Epithelial cell of proximal tubule (primary cell): ENCODE results near the gene ZNF324. TPM values are rescaled to one million over a fixed set of nuclear protein-coding genes. Genes with fewer than 3 reads are reported as not detected.

ENCODE experiments used
- DNase-seq: peaks from one replicate; pipeline ENCODE4 v3.0.0-alpha.2; 2011; ENCODE audit warnings: low read depth
- H3K4me3 ChIP-seq: 2 replicates; pipeline ENCODE4 v1.5.1; 2011; ENCODE audit warnings: low read depth, mild to moderate bottlenecking, low read length
- total RNA-seq: library from RNA; depleted of rRNA; stranded (reverse); fragments of >200 nt; gene quantifications from 2 replicates; pipeline ENCODE4 v1.2.3, GENCODE V29; 2015
- TF ChIP-seq, protein P1 (sequence below): conservative IDR thresholded peaks from 2 replicates; pipeline ENCODE4 v1.5.1; 2012; ENCODE audit warnings: low read depth, mild to moderate bottlenecking, low read length

ZNF324 gene
- total RNA-seq, 1 donor from 2014 or later: 7.2 TPM

DNA sequence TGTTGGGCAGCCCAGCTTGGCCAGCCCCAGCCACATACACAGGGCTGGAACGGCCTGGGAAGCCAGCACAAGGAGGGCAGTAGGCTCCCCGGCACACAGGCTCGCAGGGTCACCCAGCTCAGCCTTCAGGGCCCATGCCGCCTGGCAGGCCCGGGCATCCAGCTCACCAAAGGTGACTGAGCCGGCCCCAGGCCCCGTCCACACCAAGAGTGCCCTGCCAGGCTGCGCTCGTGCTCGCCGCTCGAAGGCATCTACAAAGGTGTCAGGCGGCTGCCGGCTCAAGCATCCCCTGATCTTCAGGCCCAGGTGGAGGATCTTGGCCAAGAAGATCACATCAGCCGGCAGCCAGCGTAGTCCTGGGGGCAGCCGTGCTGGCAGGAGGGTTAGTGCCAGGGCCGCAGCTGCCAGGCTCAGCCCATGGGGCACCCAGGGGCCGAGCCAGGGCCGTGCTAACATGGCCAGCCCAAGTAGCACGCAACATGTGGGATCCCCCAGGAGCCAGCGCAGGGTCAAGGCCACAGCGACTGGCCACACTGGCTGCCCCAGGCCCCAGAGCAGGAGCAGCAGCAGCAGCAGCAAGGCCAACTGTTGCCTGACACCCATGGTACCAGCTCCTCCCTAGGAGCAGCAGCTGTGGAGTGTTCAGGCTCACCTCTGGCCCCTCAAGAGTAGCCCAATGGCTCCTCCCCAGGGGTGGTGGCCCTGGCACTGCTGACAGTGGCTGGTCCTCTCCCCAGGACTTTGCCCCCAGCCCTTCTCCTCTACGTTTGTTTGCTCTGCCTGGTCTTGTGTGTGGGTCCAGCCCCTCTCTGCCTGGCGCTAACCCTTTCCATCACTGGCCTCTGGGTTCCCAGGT lies 44.7 kb downstream of the ZNF324 start, which contains the start of gene SLC27A5:
TSS of gene SLC27A5 (minus strand) at position 640 of the 856 bp plus-strand sequence. CDS start at position 603, 37 bp downstream.
- no peak within 1 kb of the TSS for H3K4me3 ChIP-seq
- DNase-seq: no peak
- TF ChIP-seq, protein P1, sequence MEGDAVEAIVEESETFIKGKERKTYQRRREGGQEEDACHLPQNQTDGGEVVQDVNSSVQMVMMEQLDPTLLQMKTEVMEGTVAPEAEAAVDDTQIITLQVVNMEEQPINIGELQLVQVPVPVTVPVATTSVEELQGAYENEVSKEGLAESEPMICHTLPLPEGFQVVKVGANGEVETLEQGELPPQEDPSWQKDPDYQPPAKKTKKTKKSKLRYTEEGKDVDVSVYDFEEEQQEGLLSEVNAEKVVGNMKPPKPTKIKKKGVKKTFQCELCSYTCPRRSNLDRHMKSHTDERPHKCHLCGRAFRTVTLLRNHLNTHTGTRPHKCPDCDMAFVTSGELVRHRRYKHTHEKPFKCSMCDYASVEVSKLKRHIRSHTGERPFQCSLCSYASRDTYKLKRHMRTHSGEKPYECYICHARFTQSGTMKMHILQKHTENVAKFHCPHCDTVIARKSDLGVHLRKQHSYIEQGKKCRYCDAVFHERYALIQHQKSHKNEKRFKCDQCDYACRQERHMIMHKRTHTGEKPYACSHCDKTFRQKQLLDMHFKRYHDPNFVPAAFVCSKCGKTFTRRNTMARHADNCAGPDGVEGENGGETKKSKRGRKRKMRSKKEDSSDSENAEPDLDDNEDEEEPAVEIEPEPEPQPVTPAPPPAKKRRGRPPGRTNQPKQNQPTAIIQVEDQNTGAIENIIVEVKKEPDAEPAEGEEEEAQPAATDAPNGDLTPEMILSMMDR: no peak

DNA sequence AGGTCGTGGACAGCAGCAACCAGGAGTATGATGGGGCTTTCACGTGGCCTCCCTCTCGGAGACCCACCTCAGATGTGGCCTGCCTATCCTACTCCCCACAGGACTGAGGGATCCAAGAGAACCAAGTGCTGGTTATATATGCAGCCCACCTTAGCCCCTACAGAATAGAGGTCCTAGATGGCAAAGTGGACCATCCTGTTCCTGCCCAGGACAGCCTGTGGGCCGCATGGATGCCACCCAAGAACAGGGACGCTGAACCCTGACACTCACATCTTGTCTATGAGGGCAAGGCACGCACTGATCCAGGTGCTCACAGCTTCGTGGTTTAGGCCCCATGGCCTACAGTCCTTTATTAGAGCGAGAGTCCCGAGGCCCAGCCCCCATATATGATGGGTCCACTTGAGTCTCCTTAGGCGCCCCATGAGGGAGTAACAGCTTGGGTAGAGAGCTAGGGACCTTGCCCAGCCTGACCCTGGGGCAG lies 46.4 kb downstream of the ZNF324 start:
- peak overlapping the region; percentile 66 for H3K4me3 ChIP-seq
- no peak for DNase-seq
- TF ChIP-seq, protein P1: no peak

DNA sequence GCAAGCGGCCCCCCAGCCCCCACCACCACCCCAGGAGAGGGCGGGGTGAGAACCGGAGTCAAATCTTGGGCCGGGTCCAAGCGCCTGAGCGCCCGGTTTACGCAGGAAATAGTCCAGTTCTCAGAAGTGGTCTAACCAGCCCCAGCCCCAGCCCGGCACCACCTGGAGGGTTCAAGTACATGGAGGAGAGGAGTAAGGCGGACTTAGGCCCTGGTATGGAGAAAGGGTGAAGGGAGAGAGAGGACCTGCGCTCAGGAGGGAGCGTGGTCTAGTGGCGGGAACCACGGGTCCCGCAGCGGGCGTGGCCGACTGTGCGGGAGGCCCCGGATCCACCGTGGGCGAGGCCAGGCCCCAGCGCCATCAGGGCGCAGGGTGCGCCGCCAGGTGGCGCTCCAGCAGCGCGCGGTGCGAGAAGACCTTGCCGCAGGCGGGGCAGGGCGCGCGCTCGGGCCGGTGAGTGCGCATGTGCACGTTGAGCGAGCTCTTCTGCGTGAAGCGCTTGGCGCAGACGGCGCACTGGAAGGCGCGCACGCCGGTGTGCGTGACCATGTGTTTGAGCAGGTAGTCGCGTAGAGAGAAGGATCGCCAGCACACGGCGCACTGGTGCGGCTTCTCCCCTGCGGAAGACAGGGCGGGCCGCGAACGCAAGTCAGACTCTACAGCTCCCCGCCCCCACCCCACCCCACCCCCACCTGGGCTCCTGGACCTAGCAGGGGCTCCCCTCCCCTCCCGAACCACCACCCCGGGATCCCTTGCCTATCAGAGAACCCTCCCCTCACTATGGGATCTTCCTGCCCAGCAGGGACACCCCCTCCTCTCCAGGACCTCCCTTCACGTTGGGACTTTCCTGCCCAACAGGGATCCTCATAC lies 47.0 kb downstream of the ZNF324 start:
- TF ChIP-seq, protein P1: peak; percentile 83
- peak; percentile 6 for DNase-seq
- peak overlapping the region; percentile 66 for H3K4me3 ChIP-seq

DNA sequence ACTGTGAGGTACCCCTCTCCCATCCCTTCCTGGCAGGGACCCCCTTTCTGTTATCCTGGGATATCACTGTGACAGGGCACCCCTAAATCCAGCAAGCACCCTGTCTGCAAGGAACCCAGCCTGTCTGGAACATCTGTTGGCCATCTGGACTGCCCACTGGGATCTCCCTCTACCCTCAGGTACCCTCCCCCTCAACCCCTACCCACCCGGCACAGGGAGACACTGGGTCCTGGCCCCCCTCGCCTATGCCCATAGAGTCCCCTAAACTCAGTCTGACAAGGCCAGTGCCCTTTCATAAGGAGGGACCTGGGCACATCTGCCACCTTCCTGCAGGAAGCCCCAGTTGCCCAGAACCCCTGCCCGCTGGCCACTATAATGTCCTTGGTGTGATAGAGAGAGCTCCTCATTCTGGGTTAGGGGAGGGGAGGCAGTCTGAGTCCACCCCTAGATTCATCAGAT lies 47.7 kb downstream of the ZNF324 start:
- DNase-seq: no peak
- TF ChIP-seq, protein P1: no peak
- H3K4me3 ChIP-seq: peak overlapping the region; percentile 66

DNA sequence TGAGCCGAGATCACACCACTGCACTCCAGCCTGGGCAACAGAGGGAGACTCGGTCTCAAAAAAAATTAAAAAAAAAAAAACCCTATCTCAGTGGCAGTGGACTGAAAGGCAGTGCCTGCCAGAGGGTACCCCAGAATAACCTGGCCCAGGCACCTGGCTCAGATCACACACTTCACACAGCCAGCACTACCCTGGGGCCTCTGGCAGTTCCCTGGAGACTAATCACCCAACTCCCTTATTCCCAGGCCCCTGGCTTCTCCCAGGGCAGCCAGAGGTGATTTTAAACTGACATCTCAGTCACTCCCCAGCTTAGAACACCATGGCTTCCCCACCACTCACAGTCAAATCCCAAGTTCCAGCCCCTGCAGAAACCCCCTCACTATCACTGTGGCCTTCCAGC lies 48.4 kb downstream of the ZNF324 start:
- no peak for DNase-seq
- no peak overlapping the region for H3K4me3 ChIP-seq
- TF ChIP-seq, protein P1: no peak

DNA sequence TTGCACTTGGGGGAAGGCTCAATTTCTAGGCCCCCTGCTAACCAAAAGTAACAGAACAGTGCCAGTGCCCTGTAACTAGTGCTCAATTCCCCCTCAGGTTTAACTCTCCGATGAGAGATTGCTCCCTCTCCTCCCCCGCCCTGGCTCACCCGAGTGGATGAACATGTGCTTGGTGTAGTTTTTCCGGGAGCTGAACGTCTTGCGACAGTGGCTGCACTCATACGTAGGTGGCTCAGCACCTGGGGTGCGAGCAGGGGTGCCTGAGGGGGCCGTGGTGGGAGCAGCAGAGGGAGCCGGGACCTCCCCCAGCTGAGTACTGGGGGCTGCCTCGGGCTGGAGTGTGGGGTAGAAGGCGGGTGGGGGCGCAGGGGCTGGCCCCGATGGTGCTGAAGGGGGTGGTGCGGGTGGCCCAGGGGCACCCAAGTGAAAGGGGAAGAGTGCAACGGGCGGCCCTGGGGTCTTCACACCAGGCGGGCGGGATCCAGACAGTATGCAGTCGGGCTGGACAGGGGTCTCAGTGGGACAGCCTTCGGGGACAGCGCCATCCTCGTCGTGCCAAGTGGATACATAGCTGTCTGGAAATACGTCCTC lies 49.5 kb downstream of the ZNF324 start:
- no peak for DNase-seq
- no peak overlapping the region for H3K4me3 ChIP-seq
- TF ChIP-seq, protein P1: no peak
